GM12891 (cell line): ENCODE measurements around the gene SMIM17.

ENCODE experiments used
- PAX5 ChIP-seq: IDR thresholded peaks from 2 replicates; pipeline ENCODE4 v1.6.1; 2011; ENCODE audit warnings: low read length, moderate library complexity, mild to moderate bottlenecking; ENCODE audit not compliant: insufficient read depth, severe bottlenecking
- POLR2A ChIP-seq: IDR thresholded peaks from 2 replicates; pipeline ENCODE4 v1.6.1; 2011; ENCODE audit warnings: low read depth, low read length, control low read depth
- POLR2AphosphoS5 ChIP-seq: IDR thresholded peaks from 2 replicates; pipeline ENCODE4 v1.6.1; 2011; ENCODE audit warnings: low read depth, low read length, control low read depth
- SPI1 ChIP-seq: IDR thresholded peaks from 2 replicates; pipeline ENCODE4 v1.6.1; 2011; ENCODE audit warnings: low read depth, low read length, control low read depth

GRCh38 chr19:56654151-56654550 lies 11.2 kb downstream of the SMIM17 start:
- TF ChIP-seq POLR2AphosphoS5 (no peak), POLR2A (no peak), PAX5 (no peak), SPI1 (no peak)
